Keratinocyte (primary cell): ENCODE measurements around the gene BCL2. TPM values are rescaled to one million over a fixed set of nuclear protein-coding genes. Genes with fewer than 3 reads are reported as not detected.

ENCODE experiments used
- DNase-seq: peaks from one replicate; pipeline ENCODE4 v3.0.0-alpha.2; 2011; ENCODE audit warnings: low read depth, missing footprints, low spot score
- FAIRE-seq: peaks from 2 replicates; lab custom pipeline; 2011; peaks lifted over from hg19 to GRCh38; lab: Jason Lieb, UNC
- H2AFZ ChIP-seq: 2 replicates; pipeline ENCODE4 v1.6.0; 2012; ENCODE audit warnings: low read length, control low read depth, inconsistent platforms; ENCODE audit not compliant: control insufficient read depth
- H3K27ac ChIP-seq: 2 replicates; pipeline ENCODE4 v1.5.1; 2011; ENCODE audit warnings: low read length; ENCODE audit not compliant: control insufficient read depth, insufficient read depth
- H3K27me3 ChIP-seq: 3 replicates; pipeline ENCODE4 v1.6.0; 2011; ENCODE audit warnings: low read length; ENCODE audit not compliant: control insufficient read depth, insufficient read depth; ENCODE audit errors: extremely low read depth
- H3K36me3 ChIP-seq, 2 experiments: 2 replicates in 1 of 2; 3 replicates in 1 of 2; pipeline ENCODE4 v1.5.1; 2011; ENCODE audit warnings: low read length in 2 of 2, mild to moderate bottlenecking in 1 of 2; ENCODE audit not compliant: control insufficient read depth in 2 of 2, insufficient read depth in 2 of 2; ENCODE audit errors: extremely low read depth in 1 of 2
- H3K4me1 ChIP-seq: 3 replicates; pipeline ENCODE4 v1.5.1; 2011; ENCODE audit warnings: low read length; ENCODE audit not compliant: control insufficient read depth, insufficient read depth; ENCODE audit errors: extremely low read depth
- H3K4me2 ChIP-seq: 3 replicates; pipeline ENCODE4 v1.6.0; 2011; ENCODE audit warnings: low read depth, low read length; ENCODE audit not compliant: control insufficient read depth, insufficient read depth; ENCODE audit errors: extremely low read depth
- H3K4me3 ChIP-seq, 3 experiments: fragments of 200-600 bp in 1 of 3; sonication (generic) in 1 of 3; 2 replicates in 2 of 3; 3 replicates in 1 of 3; pipeline ENCODE4 v1.5.1; 2011 to 2016; ENCODE audit warnings: low read length in 3 of 3, mild to moderate bottlenecking in 3 of 3, control low read depth in 2 of 3, inconsistent platforms in 1 of 3, low read depth in 1 of 3, mixed read lengths in 1 of 3, mixed run types in 1 of 3, moderate library complexity in 1 of 3; ENCODE audit not compliant: control insufficient read depth in 2 of 3, insufficient read depth in 2 of 3; ENCODE audit errors: extremely low read depth in 1 of 3
- H3K79me2 ChIP-seq: 2 replicates; pipeline ENCODE4 v1.6.0; 2012; ENCODE audit warnings: low read length; ENCODE audit not compliant: control insufficient read depth, insufficient read depth
- H3K9ac ChIP-seq: 3 replicates; pipeline ENCODE4 v1.6.0; 2011; ENCODE audit warnings: low read length; ENCODE audit not compliant: control insufficient read depth, insufficient read depth; ENCODE audit errors: extremely low read depth
- H3K9me1 ChIP-seq: 3 replicates; pipeline ENCODE4 v1.6.0; 2011; ENCODE audit warnings: low read length; ENCODE audit not compliant: control insufficient read depth, insufficient read depth; ENCODE audit errors: extremely low read depth
- H3K9me3 ChIP-seq: 2 replicates; pipeline ENCODE4 v1.5.1; 2012; ENCODE audit warnings: low read depth, low read length; ENCODE audit not compliant: control insufficient read depth
- H4K20me1 ChIP-seq: 3 replicates; pipeline ENCODE4 v1.6.0; 2011; ENCODE audit warnings: low read length; ENCODE audit not compliant: control insufficient read depth, insufficient read depth; ENCODE audit errors: extremely low read depth
- CTCF ChIP-seq, 3 experiments: IDR thresholded peaks in 1 of 3; conservative IDR thresholded peaks in 1 of 3; optimal IDR thresholded peaks in 1 of 3; 2 replicates in 2 of 3; 3 replicates in 1 of 3; pipeline versions ENCODE3 to v1.5.1; 2011; ENCODE audit warnings: low read length in 3 of 3, mild to moderate bottlenecking in 3 of 3, moderate library complexity in 2 of 3, control low read depth in 1 of 3, inconsistent platforms in 1 of 3; ENCODE audit not compliant: insufficient read depth in 2 of 3; ENCODE audit errors: extremely low read depth in 1 of 3
- EZH2 ChIP-seq: IDR thresholded peaks from one replicate; pipeline ENCODE4 v1.6.1; 2012; ENCODE audit warnings: inconsistent platforms, mild to moderate bottlenecking, low read length, moderate library complexity
- dilution Hi-C: fragments of 300-500 bp; cut with MboI; formaldehyde crosslinking; loops from one replicate; pipeline ENCODE4 v1.7.0; 2020; ENCODE audit warnings: low sequenced_read_pairs; ENCODE audit not compliant: extremely low pct_ligation_motif_present
- polyA plus RNA-seq, 5 experiments: library from polyadenylated mRNA; depleted of rRNA in 3 of 5; stranded (reverse) in 3 of 5; stranded (forward) in 1 of 5; unstranded in 1 of 5; fragments of >200 nt; gene quantifications; 1 replicate in 1 of 5; 2 replicates in 3 of 5; 3 replicates in 1 of 5; pipeline versions ENCODE4 v1.2.1 to v1.2.3, GENCODE V29; 2011 to 2012; ENCODE audit warnings: missing spikeins in 2 of 5, low read depth in 1 of 5, low replicate concordance in 1 of 5

The BCL2 gene
- polyA plus RNA-seq, 1 donor (not counting 4 experiments of a cell fraction or from before 2014, with no cell fraction given) = 0.30 TPM

GRCh38 chr18:63316612-63317555, 2.7 kb downstream of the BCL2 start:
- H3K9me3 ChIP-seq = no peaks in the 10 kb centered on the region
- FAIRE-seq (no peak), DNase-seq (no peak)
- peaks cover 10% of the 10 kb centered on the region for H3K27me3 ChIP-seq
- H3K9ac ChIP-seq = no peak overlapping the region
- no peaks in the 10 kb centered on the region for H3K9me1 ChIP-seq
- dilution Hi-C loops = loop anchor here (25.0 kb wide), 1 partner anchor 305 kb away; no protein-coding TSS in a partner anchor
- TF ChIP-seq CTCF (optimal IDR thresholded peaks at IDR 0.05 in 1 of 3, IDR thresholded peaks at IDR 0.05 in 1 of 3, conservative IDR thresholded peaks at IDR 0.05 in 1 of 3; ENCODE audit: extremely low read depth in 1 of 3, insufficient read depth in 2 of 3, low read length in 3 of 3) = no peak
- TF ChIP-seq EZH2 = no peak
- H2AFZ ChIP-seq = no peak overlapping the region
- no peaks in the 10 kb centered on the region for H4K20me1 ChIP-seq
- no peak overlapping the region for H3K4me2 ChIP-seq
- H3K4me3 ChIP-seq = no peak overlapping the region
- H3K36me3 ChIP-seq = no peaks in the 10 kb centered on the region
- H3K4me1 ChIP-seq = peaks cover 15% of the 10 kb centered on the region
- no peak overlapping the region for H3K27ac ChIP-seq
- H3K79me2 ChIP-seq = no peaks in the 10 kb centered on the region

GRCh38 chr18:63315876-63316275, 3.7 kb downstream of the BCL2 start:
- FAIRE-seq (no peak), DNase-seq (no peak)
- no peaks in the 10 kb centered on the region for H3K9me1 ChIP-seq
- no peak overlapping the region for H2AFZ ChIP-seq
- peaks cover 10% of the 10 kb centered on the region for H3K27me3 ChIP-seq
- H3K4me2 ChIP-seq = no peak overlapping the region
- dilution Hi-C loops = loop anchor here (25.0 kb wide), 1 partner anchor 304 kb away; no protein-coding TSS in a partner anchor
- no peaks in the 10 kb centered on the region for H4K20me1 ChIP-seq
- H3K36me3 ChIP-seq = no peaks in the 10 kb centered on the region
- no peak for TF ChIP-seq CTCF (optimal IDR thresholded peaks at IDR 0.05 in 1 of 3, IDR thresholded peaks at IDR 0.05 in 1 of 3, conservative IDR thresholded peaks at IDR 0.05 in 1 of 3; ENCODE audit: extremely low read depth in 1 of 3, insufficient read depth in 2 of 3, low read length in 3 of 3)
- peaks cover 15% of the 10 kb centered on the region for H3K4me1 ChIP-seq
- H3K9ac ChIP-seq = no peak overlapping the region
- no peaks in the 10 kb centered on the region for H3K9me3 ChIP-seq
- no peaks in the 10 kb centered on the region for H3K79me2 ChIP-seq
- H3K4me3 ChIP-seq = no peak overlapping the region
- no peak overlapping the region for H3K27ac ChIP-seq
